ENCODE measurements around the gene C17orf114.
A peak's percentile ranks its signal among the peaks of the same experiment; 100 is the strongest.
"Not testable (repeated sequence)": the region's sequence is repeated elsewhere in the genome, so short reads cannot be mapped to it uniquely, and the experiment has no call there.

C17orf114 gene

DNA sequence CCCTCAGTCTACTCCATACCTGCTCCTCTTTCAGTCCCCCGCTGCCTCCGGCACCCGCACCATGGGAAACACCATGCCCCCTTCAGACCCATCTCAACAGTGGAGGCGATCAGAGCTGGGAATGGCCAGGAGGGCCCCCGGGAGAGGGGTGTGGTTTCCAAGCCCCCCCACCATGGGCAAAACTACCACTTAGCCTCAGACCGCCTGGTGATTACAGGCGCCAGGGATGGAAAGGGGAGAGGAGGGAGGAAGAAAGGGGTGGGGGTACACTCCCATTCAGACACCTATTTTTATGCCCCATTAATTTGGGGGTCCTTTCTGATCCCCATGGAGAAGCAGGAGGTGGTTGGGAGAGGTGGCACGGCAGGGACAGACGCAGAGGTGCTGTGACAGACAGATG is at the start of gene C17orf114:
TSS of gene C17orf114 (minus strand) at position 101 of the 400 bp plus-strand sequence.
- no peak for DNase-seq (ENCODE audit: low read depth in 1 of 2, low spot score in 1 of 2)

DNA sequence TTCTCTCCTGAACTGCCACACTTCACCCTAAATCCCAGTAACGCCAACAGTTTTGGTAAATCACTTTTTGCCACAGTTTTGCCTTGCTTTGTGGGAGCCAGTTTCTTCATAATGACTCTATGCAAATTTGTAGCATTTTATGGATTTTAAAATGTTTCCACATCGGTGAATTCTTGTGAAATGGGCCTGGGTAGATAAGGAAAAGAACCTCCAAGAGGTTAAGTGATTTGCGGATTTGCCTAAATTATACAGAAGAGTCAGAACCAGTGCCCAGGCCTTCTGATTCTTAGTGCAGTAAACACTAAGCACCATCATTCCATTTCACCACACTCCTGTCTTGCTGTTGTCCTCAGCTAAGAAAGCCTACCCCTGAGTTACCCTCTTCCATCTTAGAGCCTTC is 49.0 kb upstream of the C17orf114 start:
- no peak for DNase-seq (ENCODE audit: low read depth in 1 of 2, low spot score in 1 of 2)

GRCh38 chr17:4850246-4850645 is 48.1 kb upstream of the C17orf114 start:
- no peak for DNase-seq (ENCODE audit: low read depth in 1 of 2, low spot score in 1 of 2)

GRCh38 chr17:4849011-4849536 is 46.9 kb upstream of the C17orf114 start:
- DNase-seq (ENCODE audit: low read depth in 1 of 2, low spot score in 1 of 2), result no peak

DNA sequence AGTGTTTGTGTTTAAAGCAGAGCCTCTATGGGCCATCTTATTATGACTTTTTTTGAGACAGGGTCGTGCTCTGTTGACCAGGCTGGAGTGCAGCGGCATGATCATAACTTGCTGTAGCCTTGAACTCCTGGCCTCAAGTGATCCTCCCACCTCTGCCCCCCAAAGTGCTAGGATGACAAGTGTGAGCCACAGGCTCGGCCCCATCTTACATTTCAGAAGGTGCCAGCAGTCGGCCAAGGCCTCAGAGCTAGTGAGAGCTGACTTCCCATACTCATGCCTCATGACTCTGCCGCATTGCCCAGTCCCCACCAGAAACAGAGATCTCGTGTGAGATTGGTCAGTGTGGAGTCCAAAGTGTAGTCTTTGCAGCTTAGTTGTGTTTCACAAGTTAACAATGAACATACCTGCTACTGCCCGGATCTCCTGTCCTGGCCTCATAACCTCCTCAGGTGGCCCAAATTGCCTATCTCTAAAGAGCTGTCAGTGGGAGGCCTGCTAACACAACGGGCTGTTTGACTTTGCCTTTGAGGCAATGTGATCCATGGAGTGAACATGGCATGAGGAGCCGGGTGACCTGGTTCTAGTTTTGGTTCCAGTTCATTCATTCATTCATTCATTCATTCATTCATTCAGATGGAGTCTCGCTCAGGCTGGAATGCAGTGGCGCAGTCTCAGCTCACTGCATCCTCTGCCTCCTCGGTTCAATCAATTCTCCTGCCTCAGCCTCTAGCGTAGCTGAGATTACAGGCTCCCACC is 44.7 kb upstream of the C17orf114 start:
- DNase-seq (ENCODE audit: low read depth in 1 of 2, low spot score in 1 of 2), result no peak

DNA sequence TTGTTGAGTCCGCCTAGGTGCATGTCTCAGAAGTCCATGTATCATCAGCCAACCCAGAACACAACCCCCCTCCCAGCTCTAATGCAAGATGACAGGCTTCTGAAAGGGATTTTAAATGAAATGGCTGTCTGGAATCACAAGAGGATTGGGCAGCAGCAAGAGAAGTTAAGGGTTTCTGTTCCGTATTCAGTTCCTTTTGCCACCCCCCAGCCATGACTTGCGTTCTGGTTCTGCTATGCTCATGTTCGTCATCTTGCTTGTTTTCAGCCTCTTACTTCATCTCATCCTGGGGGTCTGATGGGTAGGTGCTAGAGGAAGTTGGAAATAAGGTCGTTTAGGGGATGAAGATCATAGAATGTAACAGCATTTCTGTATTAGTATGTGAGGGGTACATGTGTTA is 43.0 kb upstream of the C17orf114 start:
- no peak for DNase-seq (ENCODE audit: low read depth in 1 of 2, low spot score in 1 of 2)

DNA sequence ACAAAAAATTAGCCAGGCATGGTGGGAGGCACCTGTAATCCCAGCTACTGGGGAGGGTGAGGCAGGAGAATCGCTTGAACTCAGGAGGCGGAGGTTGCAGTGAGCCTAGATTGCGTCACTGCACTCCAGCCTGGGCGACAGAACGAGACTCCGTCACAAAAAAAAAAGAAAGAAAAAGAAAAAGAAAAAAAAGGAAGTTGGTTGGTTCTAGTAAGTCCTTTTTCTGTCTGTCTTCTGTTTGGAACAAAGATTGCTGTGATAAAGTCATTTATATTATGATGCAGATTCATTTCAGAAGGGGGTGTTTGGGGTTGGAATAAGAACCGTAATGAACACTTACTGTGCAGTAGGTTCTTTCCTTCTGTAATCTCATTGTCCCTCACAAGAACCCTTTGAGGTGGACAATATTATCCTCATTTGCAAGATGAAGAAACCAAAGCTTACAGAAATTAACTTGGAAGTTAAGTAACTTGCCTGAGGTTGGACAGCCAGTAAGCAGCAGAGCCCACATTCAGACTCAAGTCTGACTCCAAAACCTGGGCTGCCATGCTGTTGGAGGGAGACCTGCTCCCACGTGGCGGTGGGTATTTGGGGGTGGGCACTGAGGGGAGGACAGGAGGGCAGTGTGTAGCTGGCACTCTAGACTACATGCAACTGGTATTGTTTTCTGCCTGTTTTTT is 41.3 kb upstream of the C17orf114 start:
- DNase-seq (ENCODE audit: low read depth in 1 of 2, low spot score in 1 of 2), result no peak

DNA sequence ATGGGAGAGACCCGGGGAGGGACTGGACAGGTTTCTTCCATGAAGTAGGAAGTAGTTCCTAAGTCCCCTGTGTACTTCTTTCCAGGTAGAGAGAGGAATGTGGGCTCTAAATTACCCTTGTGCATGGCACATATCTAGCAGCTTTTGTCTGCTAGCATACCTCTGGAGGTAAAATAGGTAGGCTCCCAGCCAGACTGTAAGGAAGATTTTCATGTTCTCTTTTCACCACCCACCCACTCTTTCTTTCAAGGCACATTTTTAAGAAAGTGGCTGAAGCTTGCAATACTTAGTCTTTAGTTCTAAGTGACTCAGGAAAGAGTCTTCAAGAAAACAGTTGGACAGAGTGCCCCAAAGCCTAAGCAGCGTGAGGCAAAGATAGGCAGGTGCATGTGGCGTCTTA is 40.2 kb upstream of the C17orf114 start:
- no peak for DNase-seq (ENCODE audit: low read depth in 1 of 2, low spot score in 1 of 2)

DNA sequence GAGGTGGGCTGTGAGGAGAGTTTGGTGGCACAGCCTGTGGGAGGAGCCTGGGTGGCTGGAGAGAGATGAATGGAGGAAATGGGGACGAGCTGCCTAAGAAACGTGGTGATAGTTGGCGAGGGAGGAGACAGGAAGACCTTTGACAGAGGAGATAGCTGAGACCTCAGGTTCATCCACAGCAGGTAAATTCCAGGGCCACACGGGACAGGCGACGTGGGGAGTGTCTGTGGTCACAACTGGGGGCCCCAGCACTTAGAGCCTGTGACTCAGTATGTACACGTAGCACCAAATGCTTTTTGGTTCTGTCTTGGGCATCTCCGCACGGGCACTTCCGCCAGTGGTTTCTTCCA is 38.7 kb upstream of the C17orf114 start:
- DNase-seq (ENCODE audit: low read depth in 1 of 2, low spot score in 1 of 2), result no peak

GRCh38 chr17:4839965-4840892 is 38.1 kb upstream of the C17orf114 start:
- DNase-seq (ENCODE audit: low read depth in 1 of 2, low spot score in 1 of 2), result no peak

- no peak for DNase-seq (ENCODE audit: low read depth in 1 of 2, low spot score in 1 of 2)
Measured at GRCh38 chr17:4839221-4839620, 37.1 kb upstream of the C17orf114 start.

DNA sequence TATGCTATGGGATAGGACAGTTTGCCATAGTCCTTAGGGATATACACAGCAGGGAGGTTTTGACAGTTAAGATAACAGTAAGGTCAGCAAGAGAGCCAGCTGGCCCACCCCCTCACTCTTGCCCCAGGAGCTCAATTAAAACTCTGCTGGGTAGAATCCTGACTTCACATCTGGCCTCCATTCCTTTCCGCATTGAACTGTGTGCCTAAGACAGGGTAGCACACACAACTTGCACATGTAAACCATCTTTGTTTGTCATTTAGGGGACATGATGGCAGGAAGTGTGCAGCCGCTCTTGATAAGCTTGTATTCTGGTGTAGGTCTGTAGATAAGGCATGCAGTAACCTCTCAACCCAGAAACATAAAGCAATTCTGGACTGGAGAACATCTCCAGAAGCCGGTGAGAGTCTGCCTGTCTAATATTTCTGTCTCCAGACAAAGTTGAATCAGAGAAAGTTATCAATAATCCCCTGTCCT is 36.2 kb upstream of the C17orf114 start:
- no peak for DNase-seq (ENCODE audit: low read depth in 1 of 2, low spot score in 1 of 2)

DNA sequence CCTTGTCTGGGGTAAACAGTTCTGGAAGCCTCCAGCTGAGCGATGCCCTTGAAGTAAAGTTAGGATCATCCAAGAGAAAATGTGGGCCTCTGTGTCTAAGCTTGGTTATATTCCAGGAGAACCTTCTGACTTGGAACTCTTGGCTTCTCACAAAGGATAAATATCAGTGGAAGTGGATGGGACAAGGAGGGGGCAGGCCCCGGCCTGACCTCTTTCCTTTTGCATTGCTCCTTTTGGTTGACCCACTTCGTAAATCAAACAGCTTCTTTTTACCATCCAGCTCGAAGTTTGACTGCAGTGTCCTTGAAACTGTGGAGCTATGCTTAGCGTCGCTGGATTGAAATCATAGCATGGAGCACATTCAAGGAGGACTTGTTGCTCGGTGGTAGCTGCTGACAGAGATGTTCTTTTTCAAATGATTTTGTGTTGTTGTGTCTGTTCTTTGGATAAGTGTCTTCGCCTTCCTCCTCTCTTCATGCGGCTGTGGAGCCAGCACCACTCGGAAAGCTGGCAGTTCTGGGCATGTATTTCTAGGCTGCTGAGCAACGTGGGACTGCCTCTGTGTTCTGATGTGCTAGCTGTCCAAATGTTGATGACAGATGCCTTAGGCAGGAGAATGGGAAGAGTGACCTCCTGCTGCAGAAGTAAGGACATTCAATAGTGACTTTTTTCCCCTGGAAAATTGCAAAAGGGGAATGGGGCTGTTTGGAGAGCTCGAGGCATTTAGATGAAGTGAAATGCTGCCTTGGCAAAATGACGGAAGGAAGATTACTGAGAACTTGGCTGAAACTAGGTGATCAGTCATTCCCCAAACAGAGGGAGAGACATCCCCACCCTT is 35.6 kb upstream of the C17orf114 start:
- no peak for DNase-seq (ENCODE audit: low read depth in 1 of 2, low spot score in 1 of 2)

DNA sequence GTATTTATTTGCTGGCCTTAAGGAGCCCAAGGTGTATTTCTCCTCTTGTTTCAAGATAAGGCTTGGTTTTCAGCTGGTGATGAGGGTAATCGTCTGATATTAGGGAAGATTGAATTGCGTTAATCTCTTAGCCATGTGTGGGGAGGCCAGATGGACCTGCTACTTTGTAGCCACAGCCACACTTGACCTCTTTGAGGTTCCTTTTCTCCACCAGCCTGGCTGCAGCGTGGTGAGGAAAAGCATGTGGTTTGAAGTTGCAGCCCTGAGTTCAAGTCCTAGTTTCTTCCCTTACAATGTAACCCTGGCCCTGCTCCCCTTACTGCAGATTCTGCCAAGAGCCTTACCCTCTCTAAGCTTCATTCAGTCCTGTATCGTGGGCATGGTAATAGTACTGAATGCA is 34.1 kb upstream of the C17orf114 start:
- no peak for DNase-seq (ENCODE audit: low read depth in 1 of 2, low spot score in 1 of 2)

- no peak for DNase-seq (ENCODE audit: low read depth in 1 of 2, low spot score in 1 of 2)
Measured at GRCh38 chr17:4834681-4835020, 32.5 kb upstream of the C17orf114 start.

- no peak for DNase-seq (ENCODE audit: low read depth in 1 of 2, low spot score in 1 of 2)
Measured at GRCh38 chr17:4833941-4834680, 32.0 kb upstream of the C17orf114 start.

DNA sequence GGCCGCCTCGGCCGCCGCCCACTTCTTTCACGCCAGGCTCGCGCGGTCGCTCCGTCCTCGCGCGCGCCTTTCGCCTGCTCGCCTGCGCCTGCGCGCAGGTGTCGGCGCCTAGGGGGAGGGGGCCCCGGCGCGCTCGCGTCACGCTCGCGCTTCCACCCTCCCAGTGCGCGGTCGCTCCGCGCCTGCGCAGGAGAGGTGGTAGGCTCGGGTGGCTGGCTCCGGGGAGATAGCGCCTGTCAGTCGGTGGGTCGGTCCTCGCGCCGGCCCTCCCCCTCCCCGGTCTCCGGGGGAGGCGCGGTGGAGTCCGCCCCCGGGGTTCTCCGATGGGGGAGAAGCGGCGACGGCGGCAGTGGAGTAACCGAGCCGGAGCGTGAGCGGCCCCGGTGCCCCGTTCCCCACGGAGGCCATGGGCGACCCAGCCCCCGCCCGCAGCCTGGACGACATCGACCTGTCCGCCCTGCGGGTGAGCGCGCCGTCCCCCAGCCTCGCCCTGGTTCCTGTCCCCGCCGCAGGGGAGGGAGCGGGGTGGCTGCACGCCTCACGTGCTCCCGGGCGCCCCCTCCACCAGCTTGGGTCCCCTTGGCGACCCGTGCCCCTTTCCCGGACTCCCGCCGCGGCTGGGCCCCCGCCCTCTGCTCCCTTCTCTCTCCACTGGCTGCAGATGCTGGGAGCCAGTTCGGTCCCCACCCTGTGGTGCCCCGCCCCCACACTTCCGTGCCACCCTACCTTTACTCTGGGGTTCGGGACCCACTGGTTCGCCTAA is 31.2 kb upstream of the C17orf114 start, which contains the start of gene MINK1:
TSS of gene MINK1 (plus strand) at position 163 of the 763 bp plus-strand sequence. CDS start at position 407, 244 bp downstream.
- peak; percentile 68 to 88 for DNase-seq (ENCODE audit: low read depth in 1 of 2, low spot score in 1 of 2)

DNA sequence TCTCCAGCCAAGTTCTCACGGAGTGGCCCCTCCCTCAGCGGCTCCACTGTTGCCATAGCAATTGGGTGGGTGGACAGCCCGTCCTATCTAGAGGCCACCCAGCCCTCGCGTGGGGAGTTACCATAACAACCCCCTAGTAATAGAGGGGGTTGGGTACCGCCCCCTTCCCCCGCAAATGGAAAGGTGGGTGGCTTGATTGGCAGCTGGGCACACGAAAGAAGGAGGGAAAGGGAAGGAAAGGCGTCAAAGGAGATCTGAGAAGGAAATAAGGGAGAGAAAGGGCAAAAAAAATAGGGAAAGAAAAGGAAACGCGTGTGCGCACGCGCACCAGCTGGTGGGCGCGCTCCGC is 30.7 kb upstream of the C17orf114 start:
- DNase-seq (ENCODE audit: low read depth in 1 of 2, low spot score in 1 of 2), result not testable (repeated sequence)

DNA sequence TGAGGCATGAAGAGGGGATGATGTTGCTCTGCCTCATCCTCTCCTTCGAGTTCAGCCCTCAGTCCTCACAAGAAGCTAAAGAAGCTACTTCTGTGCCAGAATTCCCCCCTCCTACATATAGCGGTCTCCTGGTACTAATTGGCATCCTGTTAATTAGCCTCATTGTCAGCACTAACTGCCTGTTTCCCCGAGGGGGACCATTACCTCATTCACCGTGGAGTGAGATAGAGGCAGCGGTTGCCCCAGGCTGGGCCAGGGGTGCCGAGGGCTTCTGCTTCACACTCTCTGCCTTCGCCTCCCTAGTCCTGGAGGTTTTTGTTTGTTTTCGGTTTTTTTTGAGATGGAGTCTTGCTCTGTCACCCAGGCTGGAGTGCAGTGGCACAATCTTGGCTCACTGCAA is 25.3 kb upstream of the C17orf114 start:
- DNase-seq (ENCODE audit: low read depth in 1 of 2, low spot score in 1 of 2), result no peak
